A549 (cell line): Measurements from ENCODE around the gene INHBC.

Experiments used
- BHLHE40 ChIP-seq: IDR thresholded peaks from 2 replicates; pipeline ENCODE4 v1.6.1; 2012; ENCODE audit warnings: low read depth, low read length, inconsistent platforms
- CBX8 ChIP-seq: fragments of 200-600 bp; sonication (generic); IDR thresholded peaks from 2 replicates; pipeline ENCODE4 v1.6.1; 2016
- CTCF ChIP-seq: fragments of >200 bp; sonication (Bioruptor Twin); formaldehyde crosslinking; IDR thresholded peaks from 3 replicates; pipeline ENCODE4 v1.5.1; 2016
- EP300 ChIP-seq, 2 experiments: fragments of >200 bp; sonication (Bioruptor Twin); formaldehyde crosslinking; IDR thresholded peaks; 2 replicates in 1 of 2; 3 replicates in 1 of 2; pipeline ENCODE4 v1.6.1; 2016 to 2017
- HMGXB4 ChIP-seq: fragments of 250-450 bp; sonication (Bioruptor Pico); IDR thresholded peaks from 2 replicates; pipeline ENCODE4 v1.5.0; 2021; ENCODE audit warnings: mild to moderate bottlenecking, moderate library complexity, borderline replicate concordance
- JUN ChIP-seq, 2 experiments: fragments of >200 bp; sonication (Bioruptor Twin); formaldehyde crosslinking; IDR thresholded peaks; 2 replicates in 1 of 2; 3 replicates in 1 of 2; pipeline ENCODE4 v1.6.1; 2016 to 2017
- MAFK ChIP-seq: fragments of 450-650 bp; IDR thresholded peaks from 2 replicates; pipeline ENCODE4 v1.6.1; 2014; ENCODE audit not compliant: partially characterized antibody
- MAX ChIP-seq: IDR thresholded peaks from 2 replicates; pipeline ENCODE4 v1.6.1; 2012
- PBX3 ChIP-seq: IDR thresholded peaks from 2 replicates; pipeline ENCODE4 v1.6.1; 2012
- POLR2A ChIP-seq: IDR thresholded peaks from 2 replicates; pipeline ENCODE4 v1.6.1; 2012; ENCODE audit warnings: mild to moderate bottlenecking, low read length
- POLR2AphosphoS2 ChIP-seq: conservative IDR thresholded peaks from 2 replicates; pipeline ENCODE4 v1.6.1; 2012; ENCODE audit warnings: low read length, improper control_type of control experiment, inconsistent platforms
- RAD21 ChIP-seq, 2 experiments: fragments of >200 bp in 1 of 2; sonication (Bioruptor Twin) in 1 of 2; formaldehyde crosslinking in 1 of 2; IDR thresholded peaks in 1 of 2; conservative IDR thresholded peaks in 1 of 2; 2 replicates in 1 of 2; 3 replicates in 1 of 2; pipeline ENCODE4 v1.6.1; 2012 to 2018; ENCODE audit warnings: inconsistent platforms in 1 of 2
- SREBF2 ChIP-seq: fragments of 450-650 bp; IDR thresholded peaks from 2 replicates; pipeline ENCODE4 v1.6.1; 2014; ENCODE audit warnings: mild to moderate bottlenecking, moderate library complexity
- USF2 ChIP-seq: fragments of 450-650 bp; IDR thresholded peaks from 2 replicates; pipeline ENCODE4 v1.6.1; 2014; ENCODE audit warnings: antibody characterized with exemption

GRCh38 chr12:57454213-57454565 lies 19.6 kb downstream of the INHBC start:
- TF ChIP-seq SREBF2 (no peak), USF2 (no peak), MAFK (no peak), PBX3 (no peak), MAX (no peak), CTCF (no peak), JUN (IDR thresholded peaks at IDR 0.05) (no peak), RAD21 (conservative IDR thresholded peaks at IDR 0.05 in 1 of 2, IDR thresholded peaks at IDR 0.05 in 1 of 2) (no peak), HMGXB4 (CRISPR knock-in tag) (no peak), CBX8 (no peak), BHLHE40 (no peak), POLR2AphosphoS2 (no peak), POLR2A (no peak), EP300 (IDR thresholded peaks at IDR 0.05) (no peak)
